ENCODE results near the gene PAQR9.

PAQR9 gene

GRCh38 chr3:142950972-142951371 lies 12.5 kb downstream of the PAQR9 start:
- no peak overlapping the region for H3K4me3 ChIP-seq (ENCODE audit: low read depth, low read length, poor library complexity, severe bottlenecking)
- H3K36me3 ChIP-seq (ENCODE audit: insufficient read depth, low read length), result no peaks in the 10 kb centered on the region
- H3K4me1 ChIP-seq (ENCODE audit: insufficient read depth, low read length, severe bottlenecking), result no peaks in the 10 kb centered on the region
- no peaks in the 10 kb centered on the region for H4K20me1 ChIP-seq (ENCODE audit: insufficient read depth, low read length)
- no peak overlapping the region for H3K4me2 ChIP-seq (ENCODE audit: low read length)
- no peaks in the 10 kb centered on the region for H3K9me2 ChIP-seq (ENCODE audit: low read depth, low read length)
- no peaks in the 10 kb centered on the region for H3K79me2 ChIP-seq (ENCODE audit: insufficient read depth, low read length)
- no peak overlapping the region for H3K27ac ChIP-seq (ENCODE audit: low read depth, low read length, poor library complexity, severe bottlenecking)
- TF ChIP-seq EZH2 (IDR thresholded peaks at IDR 0.05; ENCODE audit: borderline replicate concordance, low read length) (no peak), CTCF (IDR thresholded peaks at IDR 0.05; ENCODE audit: low read length) (no peak)
- no peaks in the 10 kb centered on the region for H3F3A ChIP-seq (ENCODE audit: insufficient read depth, low read length)
- H3K9ac ChIP-seq (ENCODE audit: low read length), result no peak overlapping the region
- no peaks in the 10 kb centered on the region for H3K9me3 ChIP-seq (ENCODE audit: low read length)
- peaks cover 8% of the 10 kb centered on the region; the same call in 1 of the 2 replicates for H3K27me3 ChIP-seq (ENCODE audit: insufficient read depth, low read length)
- no peak overlapping the region for H2AFZ ChIP-seq (ENCODE audit: low read length)

GRCh38 chr3:142947799-142948575 lies 15.5 kb downstream of the PAQR9 start:
- Histone ChIP-seq H3F3A (ENCODE audit: insufficient read depth, low read length) (no peaks in the 10 kb centered on the region), H3K27me3 (ENCODE audit: insufficient read depth, low read length) (peaks cover 8% of the 10 kb centered on the region; the same call in 1 of the 2 replicates), H3K9ac (ENCODE audit: low read length) (no peak overlapping the region), H3K4me1 (ENCODE audit: insufficient read depth, low read length, severe bottlenecking) (no peaks in the 10 kb centered on the region), H4K20me1 (ENCODE audit: insufficient read depth, low read length) (no peaks in the 10 kb centered on the region), H3K4me3 (ENCODE audit: low read depth, low read length, poor library complexity, severe bottlenecking) (no peak overlapping the region), H3K9me2 (ENCODE audit: low read depth, low read length) (no peaks in the 10 kb centered on the region), H3K79me2 (ENCODE audit: insufficient read depth, low read length) (no peaks in the 10 kb centered on the region), H2AFZ (ENCODE audit: low read length) (no peak overlapping the region), H3K36me3 (ENCODE audit: insufficient read depth, low read length) (no peaks in the 10 kb centered on the region), H3K9me3 (ENCODE audit: low read length) (no peaks in the 10 kb centered on the region), H3K4me2 (ENCODE audit: low read length) (no peak overlapping the region), H3K27ac (ENCODE audit: low read depth, low read length, poor library complexity, severe bottlenecking) (no peak overlapping the region)
- no peak for TF ChIP-seq CTCF (IDR thresholded peaks at IDR 0.05; ENCODE audit: low read length)
- no peak for TF ChIP-seq EZH2 (IDR thresholded peaks at IDR 0.05; ENCODE audit: borderline replicate concordance, low read length)

GRCh38 chr3:142947352-142947751 lies 16.1 kb downstream of the PAQR9 start:
- no peaks in the 10 kb centered on the region for H3F3A ChIP-seq (ENCODE audit: insufficient read depth, low read length)
- H3K9ac ChIP-seq (ENCODE audit: low read length), result no peak overlapping the region
- no peaks in the 10 kb centered on the region for H3K9me3 ChIP-seq (ENCODE audit: low read length)
- no peaks in the 10 kb centered on the region for H4K20me1 ChIP-seq (ENCODE audit: insufficient read depth, low read length)
- no peak overlapping the region for H3K27ac ChIP-seq (ENCODE audit: low read depth, low read length, poor library complexity, severe bottlenecking)
- no peaks in the 10 kb centered on the region for H3K9me2 ChIP-seq (ENCODE audit: low read depth, low read length)
- H3K79me2 ChIP-seq (ENCODE audit: insufficient read depth, low read length), result no peaks in the 10 kb centered on the region
- no peaks in the 10 kb centered on the region for H3K4me1 ChIP-seq (ENCODE audit: insufficient read depth, low read length, severe bottlenecking)
- no peak overlapping the region for H2AFZ ChIP-seq (ENCODE audit: low read length)
- H3K4me2 ChIP-seq (ENCODE audit: low read length), result no peak overlapping the region
- no peak for TF ChIP-seq CTCF (IDR thresholded peaks at IDR 0.05; ENCODE audit: low read length)
- TF ChIP-seq EZH2 (IDR thresholded peaks at IDR 0.05; ENCODE audit: borderline replicate concordance, low read length), result no peak
- H3K36me3 ChIP-seq (ENCODE audit: insufficient read depth, low read length), result no peaks in the 10 kb centered on the region
- H3K27me3 ChIP-seq (ENCODE audit: insufficient read depth, low read length), result peaks cover 8% of the 10 kb centered on the region; the same call in 1 of the 2 replicates
- H3K4me3 ChIP-seq (ENCODE audit: low read depth, low read length, poor library complexity, severe bottlenecking), result no peak overlapping the region
